Mammary epithelial cell (primary cell): Measurements from ENCODE around the gene TCTN3.

ENCODE experiments used
- EZH2 ChIP-seq: IDR thresholded peaks from 2 replicates; pipeline ENCODE4 v1.6.1; 2012; ENCODE audit warnings: low read length, inconsistent platforms, borderline replicate concordance
- TF ChIP-seq, protein P1 (sequence below), 2 donors: IDR thresholded peaks in 1 of 2; conservative IDR thresholded peaks in 1 of 2; 2 replicates each; pipeline ENCODE4 v1.5.1; 2011 to 2012; ENCODE audit warnings: inconsistent platforms in 2 of 2, low read length in 2 of 2, mild to moderate bottlenecking in 2 of 2, control low read depth in 1 of 2, low read depth in 1 of 2; ENCODE audit not compliant: insufficient read depth in 1 of 2; ENCODE audit errors: extremely low read depth in 1 of 2

- TF ChIP-seq, protein P1, sequence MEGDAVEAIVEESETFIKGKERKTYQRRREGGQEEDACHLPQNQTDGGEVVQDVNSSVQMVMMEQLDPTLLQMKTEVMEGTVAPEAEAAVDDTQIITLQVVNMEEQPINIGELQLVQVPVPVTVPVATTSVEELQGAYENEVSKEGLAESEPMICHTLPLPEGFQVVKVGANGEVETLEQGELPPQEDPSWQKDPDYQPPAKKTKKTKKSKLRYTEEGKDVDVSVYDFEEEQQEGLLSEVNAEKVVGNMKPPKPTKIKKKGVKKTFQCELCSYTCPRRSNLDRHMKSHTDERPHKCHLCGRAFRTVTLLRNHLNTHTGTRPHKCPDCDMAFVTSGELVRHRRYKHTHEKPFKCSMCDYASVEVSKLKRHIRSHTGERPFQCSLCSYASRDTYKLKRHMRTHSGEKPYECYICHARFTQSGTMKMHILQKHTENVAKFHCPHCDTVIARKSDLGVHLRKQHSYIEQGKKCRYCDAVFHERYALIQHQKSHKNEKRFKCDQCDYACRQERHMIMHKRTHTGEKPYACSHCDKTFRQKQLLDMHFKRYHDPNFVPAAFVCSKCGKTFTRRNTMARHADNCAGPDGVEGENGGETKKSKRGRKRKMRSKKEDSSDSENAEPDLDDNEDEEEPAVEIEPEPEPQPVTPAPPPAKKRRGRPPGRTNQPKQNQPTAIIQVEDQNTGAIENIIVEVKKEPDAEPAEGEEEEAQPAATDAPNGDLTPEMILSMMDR (conservative IDR thresholded peaks at IDR 0.05 in 1 of 2, IDR thresholded peaks at IDR 0.05 in 1 of 2; ENCODE audit: extremely low read depth in 1 of 2, insufficient read depth in 1 of 2, low read depth in 1 of 2, low read length in 2 of 2): no peak
- TF ChIP-seq EZH2: no peak
Observed at GRCh38 chr10:95663496-95663895, 30.2 kb downstream of the TCTN3 start.
